Nucleus accumbens (tissue), 56 donors: ENCODE measurements around the gene KNCN.

Experiments
- DNase-seq, 56 donors: peaks; one replicate each; lab custom pipeline; 2025; lab: John Stamatoyannopoulos, UW

The KNCN gene

DNA sequence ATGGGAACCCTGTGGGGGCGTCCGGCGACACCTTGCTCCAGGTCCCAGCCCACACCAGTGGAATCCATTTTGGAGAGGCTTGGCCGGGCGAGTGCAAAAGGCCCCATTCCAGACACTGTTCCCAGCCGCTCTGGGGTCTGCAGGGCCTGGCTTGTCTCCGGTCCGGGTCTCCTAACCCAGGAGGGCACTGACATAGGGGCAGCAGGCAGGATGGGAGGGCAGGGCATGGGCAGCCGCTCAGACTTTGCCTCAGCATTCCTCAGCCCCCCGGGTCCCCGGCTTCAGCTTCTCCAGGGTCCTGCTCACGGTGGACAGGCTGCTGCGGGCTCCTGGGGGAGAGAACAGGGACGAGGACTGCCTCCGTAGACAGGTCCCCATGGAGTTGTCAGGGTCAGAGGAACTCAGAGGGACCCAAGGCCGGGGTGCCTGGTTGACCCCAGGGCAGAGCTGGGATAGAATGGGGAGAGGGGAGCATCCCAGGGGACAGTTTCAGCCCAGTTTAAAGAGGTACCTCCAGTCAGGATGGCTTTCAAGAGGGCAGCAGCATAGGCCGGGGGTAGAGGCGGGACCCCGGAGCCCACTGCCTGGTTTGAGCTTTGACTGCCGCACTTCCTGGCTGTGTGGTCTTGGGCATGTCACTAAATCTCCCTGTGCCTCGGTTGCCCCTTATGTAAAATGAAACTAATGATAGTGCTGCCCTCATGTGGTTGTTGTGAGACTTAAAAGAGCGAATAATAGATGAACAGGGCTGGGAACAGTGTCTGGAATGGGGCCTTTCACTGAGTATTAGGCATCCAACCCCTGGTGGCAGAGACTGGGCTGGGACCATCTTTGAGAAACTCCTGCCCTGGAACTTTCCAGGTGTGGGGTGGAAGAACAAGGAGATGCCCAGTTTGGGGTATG is 3.7 kb downstream of the KNCN start:
- no peak for DNase-seq

DNA sequence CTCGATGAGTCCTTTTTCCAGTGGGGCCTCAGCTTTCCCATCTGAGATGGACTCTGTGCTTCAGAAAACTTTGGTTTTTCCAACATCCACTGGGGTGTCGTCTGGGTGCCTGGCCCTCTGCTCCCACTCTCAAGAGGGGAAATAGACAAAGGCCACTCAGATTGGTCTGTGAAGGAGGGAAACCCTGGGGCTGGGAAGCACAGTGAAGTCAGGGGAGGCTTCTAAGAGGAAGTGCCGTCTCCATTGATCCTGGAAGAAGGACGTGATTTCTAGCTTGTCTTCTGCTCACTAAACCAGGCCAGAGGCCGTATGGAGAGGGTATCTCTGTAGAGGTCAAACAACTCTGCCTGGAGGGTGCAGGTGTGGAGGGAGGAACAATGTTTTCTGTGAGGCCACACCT is 5.2 kb downstream of the KNCN start:
- DNase-seq: no peak

DNA sequence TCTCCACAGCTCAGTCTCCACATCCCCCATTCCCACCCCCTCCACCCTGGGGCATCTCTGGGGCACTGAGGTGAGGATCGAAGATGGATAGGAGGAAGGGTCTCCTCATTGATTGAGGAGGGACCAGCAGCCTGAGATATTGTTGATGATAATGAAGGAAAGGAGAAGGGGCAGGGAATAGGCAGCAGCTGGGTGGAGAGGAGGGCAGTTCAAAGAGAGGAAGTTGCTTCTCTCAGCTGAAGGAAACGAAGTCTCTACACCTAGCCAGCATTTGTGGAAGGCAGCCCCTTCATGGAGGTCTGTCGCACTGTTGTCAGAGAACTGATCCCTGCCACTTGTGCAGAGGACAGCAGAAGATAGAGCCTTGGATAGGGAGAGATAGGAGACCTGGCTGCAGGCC is 5.7 kb downstream of the KNCN start:
- no peak for DNase-seq

DNA sequence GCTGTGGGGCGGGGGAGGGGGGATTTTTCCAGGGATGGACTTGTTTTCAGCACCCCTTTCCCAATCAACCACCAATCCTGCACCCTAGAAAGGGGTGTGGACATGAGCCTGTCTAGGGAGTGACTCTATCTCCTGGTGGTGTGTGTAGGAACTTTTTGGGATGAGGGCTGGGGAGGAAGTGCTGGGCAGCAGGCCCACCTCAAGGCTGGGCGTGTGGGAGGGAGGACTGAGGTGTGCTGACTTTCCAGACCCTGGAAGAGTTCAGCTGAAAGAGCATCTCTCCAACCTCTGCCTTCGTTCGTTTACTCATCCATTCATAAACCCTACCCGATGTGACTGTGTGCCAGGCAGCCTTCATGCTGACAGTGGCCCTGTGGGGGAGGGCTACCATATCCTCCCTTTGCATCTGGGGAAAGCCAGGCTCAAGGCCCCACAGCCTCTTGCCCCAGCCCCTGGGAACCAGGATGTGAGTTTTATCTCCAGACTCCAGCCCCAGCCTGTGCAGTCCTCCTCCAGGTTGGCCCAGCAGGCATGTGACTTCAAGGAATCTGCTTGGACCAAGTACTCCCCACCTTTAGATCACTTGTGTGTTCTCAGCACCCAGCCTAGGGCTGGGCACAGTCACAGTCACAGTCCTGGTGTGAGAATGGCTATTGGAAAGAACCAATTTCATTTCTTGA is 6.7 kb downstream of the KNCN start:
- DNase-seq: no peak

DNA sequence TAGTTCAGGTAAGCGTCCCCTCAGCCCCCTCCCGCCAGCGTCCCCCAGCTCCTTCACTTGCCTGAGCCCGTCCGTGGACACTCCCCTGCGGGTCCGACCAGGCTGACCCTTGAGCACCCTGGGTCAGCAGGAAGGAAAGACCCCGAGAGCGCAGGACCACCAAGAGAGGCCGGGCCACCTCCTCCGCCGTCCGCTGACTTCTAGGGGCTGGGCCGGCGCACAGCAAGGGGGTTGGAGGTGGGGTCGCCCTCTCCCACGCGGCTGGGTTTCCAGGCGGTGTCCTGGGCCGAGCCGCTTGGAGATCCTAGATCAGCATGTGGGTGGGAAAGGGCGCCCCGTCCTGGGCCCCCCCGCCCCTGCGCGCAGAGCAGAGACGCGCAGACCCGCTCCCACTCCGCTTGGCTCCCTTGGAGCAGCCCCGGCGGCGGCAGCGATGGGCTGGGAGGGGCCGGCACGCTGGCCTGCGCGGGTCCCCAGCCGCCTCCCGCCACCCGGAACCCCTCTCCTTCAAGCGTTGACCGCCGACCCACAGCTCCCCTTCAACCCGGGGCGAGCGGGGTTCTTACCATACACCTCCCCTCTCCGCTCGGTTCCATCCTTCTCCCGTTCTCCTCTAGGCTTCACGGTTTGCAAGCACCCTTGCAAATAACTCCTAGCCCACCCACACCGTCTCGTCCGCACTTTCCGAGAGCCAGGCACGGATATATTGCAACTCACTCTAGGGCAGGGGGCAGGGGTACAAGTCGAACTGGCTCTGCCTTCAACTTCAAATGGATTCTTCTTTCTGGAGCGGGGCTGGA is 7.5 kb downstream of the KNCN start:
- peak in 1 of 56 donors; percentile 38 for DNase-seq

DNA sequence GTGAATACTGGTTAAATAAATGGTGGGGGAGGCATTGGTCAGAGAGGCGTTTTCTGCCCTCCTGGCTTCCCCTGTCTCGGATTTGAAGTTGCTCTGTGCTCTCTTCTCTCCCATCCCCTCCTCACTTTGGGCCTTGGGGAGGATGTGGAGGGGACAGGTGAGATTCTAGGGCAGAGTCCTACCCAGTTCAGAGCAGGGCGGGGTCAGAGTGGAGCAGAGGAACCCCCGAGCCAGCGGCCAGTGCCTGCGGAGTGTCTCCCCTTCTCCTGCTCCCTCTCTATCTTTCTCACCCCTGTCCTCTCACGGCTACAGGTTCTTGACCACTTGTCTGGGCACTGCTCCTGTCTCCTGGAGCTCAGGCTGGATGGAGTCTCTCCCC is 8.1 kb downstream of the KNCN start:
- DNase-seq: no peak

DNA sequence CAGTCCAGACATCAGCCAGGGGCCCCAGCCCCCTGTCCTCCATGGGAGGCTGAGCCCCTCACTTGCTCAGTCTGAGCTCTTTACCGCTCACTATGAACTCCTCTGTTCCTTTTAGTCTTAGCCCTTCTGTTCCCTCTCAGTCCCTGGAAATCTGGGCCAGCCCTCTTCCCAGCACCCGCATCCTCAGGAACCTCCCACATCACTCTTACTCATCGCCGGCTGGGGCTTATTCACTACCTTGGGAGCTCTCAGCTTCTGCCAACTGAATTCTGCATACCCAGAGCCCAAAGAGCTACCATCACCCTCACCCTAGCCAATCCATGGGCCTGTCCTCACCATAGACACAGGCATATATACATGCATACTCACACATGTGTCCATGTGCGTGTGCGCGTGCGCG is 11.5 kb downstream of the KNCN start:
- peak in 17 of 56 donors; percentile 12 to 74 (median 37) for DNase-seq

DNA sequence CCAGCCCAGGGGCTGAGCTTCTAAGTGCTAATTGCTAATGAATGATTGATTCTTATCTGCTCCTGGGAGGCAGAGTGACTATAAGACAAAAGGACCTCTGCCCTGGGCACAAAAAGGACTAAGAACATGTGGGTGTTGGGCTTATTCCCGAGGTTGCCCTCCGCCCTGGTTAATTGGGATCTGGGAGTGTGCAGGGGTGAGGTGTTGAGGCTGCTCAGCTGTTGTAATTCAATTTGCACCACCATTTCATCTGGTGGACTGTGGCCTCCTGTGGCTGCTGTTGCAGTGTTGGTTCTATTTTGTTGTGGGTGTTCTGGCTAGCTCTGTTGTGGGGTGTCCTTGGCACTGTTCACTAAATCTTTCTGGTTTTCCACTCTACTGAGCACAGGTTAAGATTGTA is 13.3 kb downstream of the KNCN start:
- DNase-seq: no peak

DNA sequence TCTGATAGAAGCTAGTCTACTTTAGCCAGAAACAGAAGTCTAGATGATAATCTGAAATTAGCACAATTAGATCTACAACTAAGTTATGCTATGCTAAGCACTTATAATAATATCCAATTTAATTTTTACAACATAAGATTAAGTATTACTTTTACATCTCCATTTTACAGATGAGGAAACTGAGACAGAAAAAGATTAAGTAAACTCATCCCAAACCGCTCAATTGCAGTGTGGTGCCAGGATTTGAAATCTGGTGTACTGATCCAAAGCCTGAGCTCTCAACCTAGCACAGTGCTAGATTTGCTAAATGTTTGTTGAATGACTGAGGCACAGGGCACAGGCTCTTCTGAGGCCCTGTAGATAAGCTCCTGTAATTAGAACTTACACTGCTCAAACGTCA is 13.8 kb downstream of the KNCN start:
- DNase-seq: no peak

DNA sequence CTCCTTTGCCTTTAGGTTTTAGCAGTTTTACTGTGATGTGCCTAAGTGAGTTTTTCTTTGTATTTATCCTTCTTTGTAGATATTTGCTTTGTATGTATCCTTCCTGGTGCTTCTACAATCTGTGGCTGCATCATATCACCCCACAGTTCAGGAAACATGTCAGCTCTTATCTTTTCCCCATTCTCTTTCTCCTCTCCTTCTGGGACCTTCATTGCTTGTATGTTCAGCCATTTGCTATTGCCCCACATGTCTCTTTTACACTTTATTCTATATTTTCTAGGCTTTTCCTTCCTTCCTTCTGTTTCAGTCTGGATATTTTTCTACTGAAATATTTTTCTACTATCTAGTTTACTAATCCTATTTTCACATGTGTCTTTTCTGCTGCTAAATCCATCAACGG is 14.9 kb downstream of the KNCN start:
- DNase-seq: no peak

DNA sequence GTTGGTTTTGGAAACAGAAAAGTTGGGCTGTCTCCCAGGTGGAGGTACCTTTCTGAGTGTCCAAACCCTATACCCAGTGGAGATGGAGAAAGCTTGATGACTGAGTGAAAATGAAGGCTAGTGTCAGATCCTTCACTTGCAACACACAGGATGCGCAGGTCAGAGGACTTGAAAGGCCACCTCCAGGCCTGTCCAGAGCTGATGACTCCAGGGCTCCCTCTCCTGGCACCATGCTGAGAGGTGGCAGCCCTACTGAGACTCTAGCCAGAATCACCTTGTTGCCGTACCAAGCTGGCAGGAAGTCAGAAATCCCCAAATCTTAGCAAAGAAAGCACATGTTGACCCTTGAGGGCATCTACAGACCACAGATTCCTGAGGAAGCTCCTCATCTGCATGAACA is 16.4 kb downstream of the KNCN start:
- no peak for DNase-seq

DNA sequence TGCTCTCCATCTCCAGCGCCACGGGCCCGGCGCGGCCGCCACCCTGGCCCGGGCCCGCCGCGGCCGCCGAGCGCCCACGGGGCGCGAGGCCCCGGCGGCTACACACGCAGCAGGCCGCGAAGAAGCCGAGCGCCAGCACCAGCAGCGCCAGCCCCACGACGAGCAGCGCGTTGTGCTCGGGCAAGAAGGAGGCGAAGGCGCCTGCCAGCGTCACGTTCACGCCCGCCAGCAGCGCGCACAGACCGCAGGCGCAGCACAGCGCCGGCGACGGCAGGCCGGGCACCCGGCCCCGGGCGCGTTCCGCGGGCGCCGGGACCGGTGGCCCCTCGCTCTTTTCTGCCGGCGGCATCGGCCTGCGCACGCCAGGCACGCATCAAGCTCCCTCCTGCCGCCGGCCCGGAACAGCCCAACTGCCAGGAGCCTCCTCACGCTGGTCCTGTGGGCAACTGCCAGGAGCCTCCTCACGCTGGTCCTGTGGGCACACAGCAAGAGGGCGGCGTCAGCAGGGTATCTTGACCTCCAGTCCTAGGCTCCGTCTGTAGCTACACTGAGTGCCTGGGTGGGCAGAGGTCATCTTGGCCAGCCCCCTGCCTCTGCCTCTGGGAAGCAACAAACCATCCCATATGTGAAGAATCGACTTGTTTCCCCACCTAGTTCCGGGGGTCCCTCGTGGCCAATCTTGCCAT is 18.1 kb downstream of the KNCN start:
- DNase-seq: peak in 31 of 56 donors; percentile 14 to 67 (median 38)

DNA sequence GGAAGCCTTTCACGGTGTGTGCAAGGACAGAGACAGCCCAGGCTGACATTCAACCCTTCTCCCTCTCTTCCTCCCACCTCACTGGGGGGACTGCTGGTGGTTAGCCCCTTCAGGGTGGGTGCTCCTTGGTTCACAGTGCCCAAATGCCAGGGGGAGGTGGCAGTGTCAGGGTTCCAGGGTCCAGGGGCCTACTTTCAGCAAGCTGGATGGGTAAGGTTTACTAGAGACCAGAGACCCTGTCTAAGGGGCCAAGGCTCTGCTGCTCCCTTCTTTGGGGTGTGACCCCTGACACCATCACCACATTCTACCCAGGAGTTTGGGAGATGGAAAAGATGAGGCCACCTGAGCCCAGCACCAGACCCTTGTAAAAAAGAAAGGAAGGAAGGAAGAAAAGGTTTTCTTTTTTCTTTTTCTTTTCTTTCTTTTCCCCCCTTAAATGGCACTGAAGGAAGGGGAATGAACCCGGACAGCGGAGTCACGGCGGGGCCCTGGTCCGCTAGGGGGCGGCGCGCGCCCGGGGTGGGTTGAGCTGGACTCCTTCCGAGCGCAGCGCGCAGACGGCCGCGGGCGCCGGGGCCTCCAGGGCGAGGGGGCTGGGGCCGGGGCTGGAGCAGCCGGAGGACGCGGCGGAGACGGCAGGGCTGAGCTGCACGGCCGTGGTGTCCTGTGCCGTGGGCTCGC is 18.8 kb downstream of the KNCN start:
- DNase-seq: peak in 39 of 56 donors; percentile 8 to 76 (median 37)

DNA sequence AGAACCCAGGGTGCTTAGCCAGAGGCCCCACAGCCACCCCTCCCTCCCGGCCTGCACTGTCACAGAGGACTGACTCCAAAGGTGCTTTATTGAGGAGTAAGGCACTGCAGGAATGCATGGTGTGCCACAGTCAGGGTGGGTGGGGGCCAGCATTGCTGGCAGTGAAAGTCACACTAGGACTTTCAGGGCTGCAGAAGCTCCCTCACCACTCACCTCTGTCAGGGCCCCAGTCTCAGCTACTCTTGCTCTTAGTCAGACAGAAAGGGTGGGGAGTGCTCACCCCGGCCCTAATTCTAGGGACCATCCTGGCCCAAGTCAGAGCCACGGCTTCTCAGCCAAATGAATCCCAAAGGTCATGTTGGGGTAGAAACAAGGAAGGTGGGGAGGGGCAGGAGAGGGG is 19.4 kb downstream of the KNCN start:
- DNase-seq: no peak

DNA sequence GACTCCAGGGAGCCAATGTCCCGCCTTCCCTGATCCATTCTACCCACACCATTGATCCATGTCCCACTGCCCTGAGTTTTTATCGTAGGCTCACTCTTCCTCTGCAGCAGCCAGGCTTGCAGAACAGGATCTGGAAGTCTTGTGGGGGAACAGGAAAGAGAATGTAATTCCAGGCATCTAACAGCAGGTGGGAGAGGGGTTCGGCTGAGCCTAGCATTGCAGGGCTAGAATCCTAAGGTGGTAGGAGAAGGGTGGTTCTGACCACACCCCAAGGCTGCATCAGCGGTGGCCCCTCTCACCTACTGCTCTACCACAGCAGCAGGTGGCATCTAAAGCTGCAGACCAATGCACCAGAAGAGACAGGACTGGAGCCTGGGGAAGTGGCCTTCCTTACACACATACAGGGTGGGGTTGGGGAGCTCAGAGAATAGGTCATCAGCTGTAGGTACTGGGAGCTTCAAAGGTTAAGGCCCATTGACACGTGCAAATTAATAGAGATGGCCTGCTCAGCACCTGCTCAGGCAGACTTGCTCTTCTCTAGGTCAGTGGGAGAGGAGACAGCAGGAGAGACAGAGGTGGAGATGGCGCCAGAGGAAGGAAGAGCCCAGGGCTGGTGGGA is 20.5 kb downstream of the KNCN start:
- DNase-seq: peak in 2 of 56 donors; percentile 14 to 19

DNA sequence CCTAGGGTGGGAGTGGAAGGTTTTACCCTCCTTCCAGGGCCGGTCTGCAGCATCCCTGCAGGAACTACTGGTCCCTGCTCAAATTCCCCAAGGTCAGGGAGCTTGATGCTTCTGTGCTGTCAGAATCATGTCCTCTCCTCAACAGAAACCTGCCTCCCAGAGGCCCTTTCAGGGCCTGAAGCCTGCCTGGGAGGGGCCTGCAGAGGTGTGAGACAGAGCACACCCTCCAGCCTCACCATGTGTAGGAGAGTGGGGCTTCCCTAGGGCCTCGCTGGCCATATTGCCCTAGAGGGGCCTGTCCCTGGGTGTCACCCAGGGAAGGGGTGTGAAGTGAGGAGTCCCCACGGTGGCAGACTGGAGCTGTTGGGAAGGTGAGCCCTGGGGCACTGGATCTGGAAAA is 21.1 kb downstream of the KNCN start:
- DNase-seq: no peak

DNA sequence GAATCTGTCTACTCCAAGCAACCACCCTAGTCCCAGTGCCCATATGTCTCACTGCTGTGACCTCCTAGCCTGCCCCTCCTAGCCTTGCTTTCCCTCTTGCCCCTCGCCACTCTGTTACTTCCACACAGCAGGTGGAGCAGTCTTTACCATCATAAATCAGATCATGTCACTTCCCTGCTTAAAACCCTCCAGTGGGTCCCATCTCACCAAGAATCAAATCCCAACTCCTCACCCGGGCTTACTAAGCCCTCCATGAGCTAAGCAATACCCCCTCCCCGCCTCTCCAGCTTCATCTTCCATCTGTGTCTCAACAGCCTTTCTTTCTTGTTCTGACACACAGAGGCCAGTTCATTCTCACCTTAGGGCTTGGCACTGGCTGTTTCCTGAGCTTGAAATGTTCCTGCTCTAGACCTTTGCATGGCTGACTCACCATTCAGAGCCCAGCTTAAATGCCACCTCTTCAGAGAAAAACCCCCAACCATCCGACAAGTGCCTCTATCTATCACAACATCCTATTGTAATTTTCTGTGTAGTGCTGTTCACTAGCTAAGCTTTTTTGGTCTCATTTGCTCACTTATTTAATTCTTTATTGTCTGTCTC is 22.3 kb downstream of the KNCN start:
- peak in 2 of 56 donors; percentile 8 to 37 for DNase-seq

DNA sequence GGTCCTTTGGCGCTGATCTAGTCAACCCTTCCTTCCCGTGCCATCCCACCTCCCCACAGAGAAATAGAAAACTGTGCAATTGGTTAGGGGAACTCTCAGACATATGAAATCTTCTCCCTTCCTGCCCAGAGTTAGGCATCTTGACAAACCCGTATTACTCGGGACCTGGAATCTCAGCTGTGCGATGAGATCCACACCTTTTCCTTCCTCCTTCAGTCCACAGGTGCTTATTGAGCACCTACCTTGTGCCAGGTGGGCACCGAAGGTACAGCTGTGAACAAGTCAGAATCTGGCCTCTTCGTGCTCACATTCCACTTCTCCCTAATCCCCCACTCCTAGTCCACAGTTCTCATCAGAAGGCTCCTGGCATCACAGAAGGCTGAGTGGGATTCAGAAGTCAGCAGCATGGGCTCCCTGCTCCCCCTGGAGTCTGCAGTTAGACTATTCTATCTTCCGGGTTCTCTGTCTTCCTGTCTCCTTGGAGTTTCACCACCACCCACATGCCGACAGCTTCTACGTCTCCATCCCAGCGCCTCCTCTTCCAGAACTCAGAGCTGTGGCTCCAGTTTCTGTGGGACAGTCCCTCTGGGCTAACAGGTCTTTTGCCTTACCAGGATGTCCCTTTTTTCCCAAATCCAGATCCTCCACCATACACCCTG is 23.0 kb downstream of the KNCN start:
- peak in 20 of 56 donors; percentile 16 to 72 (median 38) for DNase-seq
